Activated CD4-positive, alpha-beta T cell treated with anti-CD3 and anti-CD28 coated beads, Interleukin-2, amount 50 U/mL, for 48 hours (primary cell): ENCODE results near the gene GJB3.

Source experiments
- DNase-seq, 2 experiments: peaks; one replicate each; pipeline ENCODE4 v3.0.0-alpha.2; 2020

GJB3 gene

GRCh38 chr1:34827341-34827941 lies 46.4 kb downstream of the GJB3 start:
- no peak for DNase-seq

GRCh38 chr1:34828611-34829010 lies 47.6 kb downstream of the GJB3 start:
- DNase-seq, result no peak

- no peak for DNase-seq
Observed at GRCh38 chr1:34829250-34829649, 48.2 kb downstream of the GJB3 start.

- no peak for DNase-seq
Observed at GRCh38 chr1:34831721-34832246, 50.8 kb downstream of the GJB3 start.

GRCh38 chr1:34833711-34834110 lies 52.7 kb downstream of the GJB3 start:
- no peak for DNase-seq
